ENCODE data around the gene CSGALNACT2. TPM values are rescaled to one million over a fixed set of nuclear protein-coding genes. Genes with fewer than 3 reads are reported as not detected.

Gene CSGALNACT2
- polyA plus RNA-seq, 3 donors, result 17.9 to 20.7 (median 18.9) TPM

- DNase-seq (ENCODE audit: extremely low read depth in 1 of 11, low read depth in 9 of 11, low spot score in 4 of 11), result no peak
Measured at GRCh38 chr10:43109671-43110249, 28.5 kb upstream of the CSGALNACT2 start.

GRCh38 chr10:43110338-43111071 is 27.7 kb upstream of the CSGALNACT2 start:
- peak in 7 of 11 donors; percentile 31 to 61 (median 43) for DNase-seq (ENCODE audit: extremely low read depth in 1 of 11, low read depth in 9 of 11, low spot score in 4 of 11)

- no peak for DNase-seq (ENCODE audit: extremely low read depth in 1 of 11, low read depth in 9 of 11, low spot score in 4 of 11)
Measured at GRCh38 chr10:43111101-43111500, 27.1 kb upstream of the CSGALNACT2 start.

- no peak for DNase-seq (ENCODE audit: extremely low read depth in 1 of 11, low read depth in 9 of 11, low spot score in 4 of 11)
Measured at GRCh38 chr10:43111921-43112607, 26.2 kb upstream of the CSGALNACT2 start.

- DNase-seq (ENCODE audit: extremely low read depth in 1 of 11, low read depth in 9 of 11, low spot score in 4 of 11), result no peak
Measured at GRCh38 chr10:43112608-43112961, 25.7 kb upstream of the CSGALNACT2 start.

- DNase-seq (ENCODE audit: extremely low read depth in 1 of 11, low read depth in 9 of 11, low spot score in 4 of 11), result no peak
Measured at GRCh38 chr10:43113201-43114087, 24.8 kb upstream of the CSGALNACT2 start.

- no peak for DNase-seq (ENCODE audit: extremely low read depth in 1 of 11, low read depth in 9 of 11, low spot score in 4 of 11)
Measured at GRCh38 chr10:43114088-43114742, 24.0 kb upstream of the CSGALNACT2 start.

- no peak for DNase-seq (ENCODE audit: extremely low read depth in 1 of 11, low read depth in 9 of 11, low spot score in 4 of 11)
Measured at GRCh38 chr10:43114743-43115611, 23.3 kb upstream of the CSGALNACT2 start.

- no peak for DNase-seq (ENCODE audit: extremely low read depth in 1 of 11, low read depth in 9 of 11, low spot score in 4 of 11)
Measured at GRCh38 chr10:43115881-43116595, 22.2 kb upstream of the CSGALNACT2 start.

GRCh38 chr10:43116596-43116995 is 21.6 kb upstream of the CSGALNACT2 start:
- DNase-seq (ENCODE audit: extremely low read depth in 1 of 11, low read depth in 9 of 11, low spot score in 4 of 11), result no peak

- no peak for DNase-seq (ENCODE audit: extremely low read depth in 1 of 11, low read depth in 9 of 11, low spot score in 4 of 11)
Measured at GRCh38 chr10:43117031-43117776, 21.0 kb upstream of the CSGALNACT2 start.

GRCh38 chr10:43117777-43118583 is 20.3 kb upstream of the CSGALNACT2 start:
- DNase-seq (ENCODE audit: extremely low read depth in 1 of 11, low read depth in 9 of 11, low spot score in 4 of 11), result no peak

GRCh38 chr10:43118631-43119415 is 19.4 kb upstream of the CSGALNACT2 start:
- DNase-seq (ENCODE audit: extremely low read depth in 1 of 11, low read depth in 9 of 11, low spot score in 4 of 11), result no peak

GRCh38 chr10:43119416-43120115 is 18.7 kb upstream of the CSGALNACT2 start:
- DNase-seq (ENCODE audit: extremely low read depth in 1 of 11, low read depth in 9 of 11, low spot score in 4 of 11), result no peak
